K562 (cell line): ENCODE measurements around the gene OR2L3. TPM values are rescaled to one million over a fixed set of nuclear protein-coding genes. Genes with fewer than 3 reads are reported as not detected.

Source experiments
- ATAC-seq: fragments of 200-7000 bp; cut with Tn5 transposase; 3 replicates; pipeline ENCODE4 v1.9.1; 2020; ENCODE audit warnings: moderate library complexity
- Bru-seq: library from RNA; stranded (reverse); fragments of 400-500 nt; gene quantifications from one replicate; lab custom pipeline; 2021; lab: Mats Ljungman, UMichigan
- BruChase-seq, 2 experiments: library from RNA; stranded (reverse); fragments of 400-500 nt; gene quantifications; one replicate each; lab custom pipeline; 2021; lab: Mats Ljungman, UMichigan
- BruUV-seq: library from RNA; stranded (reverse); fragments of 400-500 nt; replicated peaks from 2 replicates; lab custom pipeline; 2021; lab: Mats Ljungman, UMichigan
- CTCF ChIA-PET: fragments of 300-600 bp; formaldehyde crosslinking; extraction: SDS; loops from one replicate; lab custom pipeline; 2021; ENCODE audit warnings: low intra/inter-chr PET ratio; lab: Yijun Ruan, JAX
- POLR2A ChIA-PET: fragments of 300-600, 350-650 bp; sonication (Branson Sonifier 250); formaldehyde crosslinking; extraction: SDS; loops from one replicate; lab custom pipeline; 2021; ENCODE audit warnings: antibody characterized with exemption, inconsistent platforms; lab: Yijun Ruan, JAX
- DNase-seq, 4 experiments: peaks; one replicate each; pipeline versions ENCODE4 v3.0.0 to v3.0.0-alpha.2; 2011 to 2018; ENCODE audit warnings: low spot score in 3 of 4, mixed read lengths in 3 of 4; ENCODE audit errors: extremely low read depth in 1 of 4
- FAIRE-seq: peaks from 2 replicates; lab custom pipeline; 2011; peaks lifted over from hg19 to GRCh38; lab: Jason Lieb, UNC
- H2AFZ ChIP-seq: 2 replicates; pipeline ENCODE4 v1.6.0; 2011; ENCODE audit warnings: low read depth, low read length, control low read depth, inconsistent platforms
- H3K27ac ChIP-seq: fragments of 200-600 bp; 3 replicates; pipeline ENCODE4 v1.8.0; 2011; ENCODE audit warnings: low read depth, mild to moderate bottlenecking, control low read depth, inconsistent platforms, low read length, moderate library complexity, mixed read lengths; ENCODE audit errors: extremely low read depth
- H3K27me3 ChIP-seq, 2 experiments: fragments of 300-600 bp in 1 of 2; 2 replicates in 1 of 2; 3 replicates in 1 of 2; pipeline versions ENCODE4 v1.6.0 to v1.8.0; 2011; ENCODE audit warnings: inconsistent platforms in 2 of 2, low read length in 2 of 2, mild to moderate bottlenecking in 1 of 2, mixed read lengths in 1 of 2, moderate library complexity in 1 of 2; ENCODE audit not compliant: control insufficient read depth in 2 of 2, insufficient read depth in 2 of 2
- H3K36me3 ChIP-seq: fragments of 300-600 bp; 3 replicates; pipeline ENCODE4 v1.8.0; 2011; ENCODE audit warnings: mild to moderate bottlenecking, low read length, inconsistent platforms; ENCODE audit not compliant: control insufficient read depth, insufficient read depth
- H3K4me1 ChIP-seq, 2 experiments: fragments of 200-600 bp in 1 of 2; replicated peaks in 1 of 2; 2 replicates in 1 of 2; 3 replicates in 1 of 2; pipeline versions ENCODE4 v1.5.1 to v1.8.0; 2011; ENCODE audit warnings: inconsistent platforms in 2 of 2, low read length in 2 of 2, mild to moderate bottlenecking in 1 of 2, mixed read lengths in 1 of 2, moderate library complexity in 1 of 2; ENCODE audit not compliant: control insufficient read depth in 2 of 2, insufficient read depth in 2 of 2
- H3K4me2 ChIP-seq: 2 replicates; pipeline ENCODE4 v1.6.1; 2011; ENCODE audit warnings: low read length, control low read depth, inconsistent platforms, mixed read lengths; ENCODE audit not compliant: insufficient read depth
- H3K4me3 ChIP-seq: fragments of 200-600 bp; sonication (generic), shearing (Covaris generic); 2 replicates; pipeline ENCODE4 v1.5.1; 2016; ENCODE audit warnings: control low read depth, inconsistent platforms
- H3K79me2 ChIP-seq: fragments of 200-600 bp; 3 replicates; pipeline ENCODE4 v1.8.0; 2011; ENCODE audit warnings: low read length, inconsistent platforms; ENCODE audit not compliant: control insufficient read depth, insufficient read depth
- H3K9ac ChIP-seq, 2 experiments: 2 replicates each; pipeline versions ENCODE4 v1.6.0 to v1.6.1; 2011; ENCODE audit warnings: low read depth in 2 of 2, low read length in 2 of 2, control low read depth in 1 of 2, inconsistent platforms in 1 of 2, mild to moderate bottlenecking in 1 of 2, mixed read lengths in 1 of 2; ENCODE audit not compliant: insufficient read depth in 1 of 2
- H3K9me1 ChIP-seq: one replicate; pipeline ENCODE4 v1.6.0; 2011; ENCODE audit warnings: inconsistent platforms, mild to moderate bottlenecking, low read length, moderate library complexity; ENCODE audit not compliant: control insufficient read depth, insufficient read depth
- H3K9me3 ChIP-seq: replicated peaks from 2 replicates; pipeline ENCODE4 v1.5.1; 2011; ENCODE audit warnings: low read depth, low read length, inconsistent platforms; ENCODE audit not compliant: control insufficient read depth, insufficient read depth
- H4K20me1 ChIP-seq: replicated peaks from 2 replicates; pipeline ENCODE4 v1.6.1; 2011; ENCODE audit warnings: low read length, inconsistent platforms, mixed read lengths; ENCODE audit not compliant: control insufficient read depth, insufficient read depth
- SIRT6 ChIP-seq: IDR thresholded peaks from one replicate; pipeline ENCODE4 v1.6.1; 2012; ENCODE audit warnings: low read depth, mild to moderate bottlenecking, control low read depth, inconsistent platforms, low read length, moderate library complexity
- WGBS: fragments of 100-300 bp; shearing (Covaris generic); methylation state at CpG from one replicate; pipeline ENCODE4 v1.1.6; 2016; ENCODE audit warnings: low coverage, mixed read lengths; ENCODE audit not compliant: insufficient coverage; ENCODE audit errors: missing lambda C conversion rate; 5-methylcytosine and 5-hydroxymethylcytosine counted together
- in situ Hi-C: fragments of 300-500 bp; cut with MboI; formaldehyde crosslinking; loops from 4 replicates; pipeline ENCODE4 v1.15.0; 2018; ENCODE audit warnings: inconsistent platforms, mixed read lengths
- intact Hi-C: fragments of 100-400 bp; cut with micrococcal nuclease; formaldehyde crosslinking; loops from 2 replicates; pipeline ENCODE4 v1.14.2; 2022
- long read RNA-seq, 3 experiments: library from polyadenylated mRNA in 2 of 3; library from RNA in 1 of 3; unstranded in 2 of 3; stranded (forward) in 1 of 3; transcript quantifications; one replicate each; pipeline ENCODE4 v2.0.0, GENCODE V29; 2019 to 2022
- polyA minus RNA-seq, 3 experiments: library from RNA; depleted of rRNA, polyadenylated mRNA; stranded (reverse); fragments of >200 nt; gene quantifications; 2 replicates each; pipeline ENCODE4 v1.2.3, GENCODE V29; 2011
- polyA plus RNA-seq, 8 experiments: library from polyadenylated mRNA; depleted of rRNA in 4 of 8; stranded (reverse) in 5 of 8; unstranded in 3 of 8; fragments of >200 nt; fragmentation: Nextera tagmentation in 2 of 8; fragmentation: Illumina TruSeq in 1 of 8; extraction: Ambion mirVana in 2 of 8; extraction: Trizol in 1 of 8; gene quantifications; 2 replicates each; pipeline versions ENCODE4 v1.2.1 to v1.2.3, GENCODE V29; 2011 to 2014; ENCODE audit warnings: inconsistent platforms in 1 of 8, missing spikeins in 1 of 8
- total RNA-seq, 7 experiments: library from RNA; depleted of rRNA in 6 of 7; stranded (reverse); fragments of >200 nt in 6 of 7; fragmentation: Illumina TruSeq in 2 of 7; extraction: Trizol in 2 of 7; gene quantifications; 2 replicates each; pipeline versions ENCODE4 v1.2.1 to v1.2.3, GENCODE V29; 2011 to 2021; ENCODE audit warnings: low replicate concordance in 1 of 7
- TF ChIP-seq, protein P1 (sequence below): sonication (generic); formaldehyde crosslinking; IDR thresholded peaks from 2 replicates; pipeline ENCODE4 v1.8.1; 2023; ENCODE audit warnings: mild to moderate bottlenecking, missing genetic modification reagents

OR2L3 gene, protein sequence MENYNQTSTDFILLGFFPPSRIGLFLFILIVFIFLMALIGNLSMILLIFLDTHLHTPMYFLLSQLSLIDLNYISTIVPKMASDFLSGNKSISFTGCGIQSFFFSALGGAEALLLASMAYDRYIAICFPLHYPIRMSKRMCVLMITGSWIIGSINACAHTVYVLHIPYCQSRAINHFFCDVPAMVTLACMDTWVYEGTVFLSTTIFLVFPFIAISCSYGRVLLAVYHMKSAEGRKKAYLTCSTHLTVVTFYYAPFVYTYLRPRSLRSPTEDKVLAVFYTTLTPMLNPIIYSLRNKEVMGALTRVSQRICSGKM
- 0.14 TPM in 1 of 2 replicates, not detected in the other for total RNA-seq (2011; cell fraction: chromatin; rRNA removed; ENCODE audit: low replicate concordance)
- not detected in 2 replicates for total RNA-seq (2011; cell fraction: nucleolus; rRNA removed)
- total RNA-seq (2011; cell fraction: nucleoplasm; rRNA removed): not detected in 2 replicates
- total RNA-seq (2014; rRNA removed) (not detected in 2 replicates), total RNA-seq (2014; rRNA removed; fragmentation: Illumina TruSeq; extraction: Trizol) (not detected in 2 replicates), total RNA-seq (2015; rRNA removed; fragmentation: Illumina TruSeq; extraction: Trizol) (not detected in 2 replicates), total RNA-seq (2021) (not detected in 2 replicates), polyA plus RNA-seq (2011; rRNA removed) (not detected in 2 replicates), polyA plus RNA-seq (2014; fragmentation: Illumina TruSeq; extraction: Trizol) (not detected in 2 replicates), polyA plus RNA-seq (2014; fragmentation: Nextera tagmentation; extraction: Ambion mirVana) (not detected), polyA plus RNA-seq (2014; rRNA removed) (not detected in 2 replicates), polyA minus RNA-seq (2011; rRNA and poly(A)+ RNA removed) (not detected in 2 replicates), Bru-seq, nascent RNA (not detected), BruChase-seq, experiment 1, labeled RNA remaining after a 2-hour chase (not detected), BruChase-seq, experiment 2, labeled RNA remaining after a 6-hour chase (not detected)
- not detected in 2 replicates for polyA plus RNA-seq (2011; cell fraction: cytosol; rRNA removed)
- not detected in 2 replicates for polyA plus RNA-seq (2011; cell fraction: nucleus; rRNA removed)
- not detected in 2 replicates for polyA plus RNA-seq (2012)
- polyA minus RNA-seq (2011; cell fraction: cytosol; rRNA and poly(A)+ RNA removed): not detected in 2 replicates
- not detected in 2 replicates for polyA minus RNA-seq (2011; cell fraction: nucleus; rRNA and poly(A)+ RNA removed)
- long read RNA-seq, experiment 1: 0 reads
- long read RNA-seq, experiment 2: 0 reads
- long read RNA-seq, experiment 3: 0 reads

DNA sequence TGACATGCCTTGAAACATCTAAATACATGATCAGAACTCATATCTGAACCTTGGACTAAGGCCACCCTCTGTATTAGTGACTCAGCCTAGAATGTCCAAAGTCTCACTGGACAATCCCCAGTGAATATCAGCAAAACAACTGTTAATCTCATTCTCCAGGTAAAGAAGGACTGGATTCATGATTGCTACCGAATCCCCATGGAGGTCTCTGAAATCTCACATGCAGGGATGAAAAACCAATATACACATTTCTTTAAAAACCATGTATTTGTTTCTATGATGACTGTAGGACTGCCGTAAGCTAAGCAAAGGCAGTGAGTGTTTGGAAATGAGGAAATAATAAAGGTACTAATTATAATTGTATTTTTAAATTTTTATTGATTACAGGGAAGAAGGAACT lies at the start of gene OR2L3:
TSS of gene OR2L3 (plus strand) at position 301 of the 400 bp plus-strand sequence. CDS start 13,846 bp downstream, outside the sequence.
- Histone ChIP-seq H4K20me1 (no peaks in the 10 kb centered on the region), H2AFZ (no peak within 1 kb of the TSS), H3K27ac (no peak within 1 kb of the TSS), H3K9me1 (no peaks in the 10 kb centered on the region), H3K9me3 (no peaks in the 10 kb centered on the region), H3K4me3 (no peak within 1 kb of the TSS), H3K4me2 (no peak within 1 kb of the TSS), H3K36me3 (no peaks in the 10 kb centered on the region), H3K27me3 (no peaks in the 10 kb centered on the region), H3K79me2 (no peaks in the 10 kb centered on the region), H3K9ac (no peak within 1 kb of the TSS), H3K4me1 (no peaks in the 10 kb centered on the region)
- FAIRE-seq (no peak), DNase-seq (no peak), ATAC-seq (no peak)
- in situ Hi-C loops: no loop called here
- intact Hi-C loops: no loop called here
- 0% methylated on average over 2 of the region's 2 CpGs for WGBS
- ChIA-PET POLR2A (no interaction called here), CTCF (no interaction called here)
- TF ChIP-seq SIRT6: no peak
- TF ChIP-seq, protein P1, sequence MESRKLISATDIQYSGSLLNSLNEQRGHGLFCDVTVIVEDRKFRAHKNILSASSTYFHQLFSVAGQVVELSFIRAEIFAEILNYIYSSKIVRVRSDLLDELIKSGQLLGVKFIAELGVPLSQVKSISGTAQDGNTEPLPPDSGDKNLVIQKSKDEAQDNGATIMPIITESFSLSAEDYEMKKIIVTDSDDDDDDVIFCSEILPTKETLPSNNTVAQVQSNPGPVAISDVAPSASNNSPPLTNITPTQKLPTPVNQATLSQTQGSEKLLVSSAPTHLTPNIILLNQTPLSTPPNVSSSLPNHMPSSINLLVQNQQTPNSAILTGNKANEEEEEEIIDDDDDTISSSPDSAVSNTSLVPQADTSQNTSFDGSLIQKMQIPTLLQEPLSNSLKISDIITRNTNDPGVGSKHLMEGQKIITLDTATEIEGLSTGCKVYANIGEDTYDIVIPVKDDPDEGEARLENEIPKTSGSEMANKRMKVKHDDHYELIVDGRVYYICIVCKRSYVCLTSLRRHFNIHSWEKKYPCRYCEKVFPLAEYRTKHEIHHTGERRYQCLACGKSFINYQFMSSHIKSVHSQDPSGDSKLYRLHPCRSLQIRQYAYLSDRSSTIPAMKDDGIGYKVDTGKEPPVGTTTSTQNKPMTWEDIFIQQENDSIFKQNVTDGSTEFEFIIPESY: no peak
- no TSS peak for BruUV-seq
